HG03095 (cell line): ENCODE measurements around the gene CACNA1I.

ENCODE experiments used
- ATAC-seq: cut with Tn5 transposase; IDR thresholded peaks from one replicate; pipeline ENCODE4 v1.9.1; 2021; ENCODE audit warnings: moderate library complexity; ENCODE audit not compliant: unreplicated experiment

Gene CACNA1I

DNA sequence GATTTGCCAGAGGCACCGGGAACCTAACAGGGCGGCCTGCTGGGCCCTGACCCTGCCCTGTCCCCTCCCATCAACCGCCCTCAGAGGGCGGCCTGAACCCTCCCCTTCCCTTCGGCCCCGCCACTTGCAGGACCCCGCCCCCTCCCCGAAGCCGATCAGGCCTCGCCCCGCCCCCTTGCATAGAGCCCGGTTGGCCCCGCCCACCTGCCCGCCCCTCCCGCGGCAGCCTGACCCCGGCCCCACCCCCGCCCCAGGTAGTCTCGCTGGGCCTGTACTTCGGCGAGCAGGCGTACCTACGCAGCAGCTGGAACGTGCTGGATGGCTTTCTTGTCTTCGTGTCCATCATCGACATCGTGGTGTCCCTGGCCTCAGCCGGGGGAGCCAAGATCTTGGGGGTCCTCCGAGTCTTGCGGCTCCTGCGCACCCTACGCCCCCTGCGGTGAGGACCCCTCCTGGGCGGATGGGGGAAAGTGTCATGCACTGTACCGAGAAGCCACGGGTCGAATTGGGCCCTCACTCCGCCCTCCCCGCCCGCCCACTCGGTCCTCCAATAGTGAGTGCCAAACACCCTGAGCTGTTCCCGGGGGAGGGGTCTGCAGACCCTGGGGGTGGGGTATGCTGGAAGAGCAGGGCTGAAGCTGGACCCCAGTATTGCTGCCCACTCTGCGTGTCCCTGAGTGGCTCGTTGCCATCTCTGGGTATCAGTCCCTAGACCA, 94.1 kb downstream of the CACNA1I start:
- ATAC-seq = no peak

DNA sequence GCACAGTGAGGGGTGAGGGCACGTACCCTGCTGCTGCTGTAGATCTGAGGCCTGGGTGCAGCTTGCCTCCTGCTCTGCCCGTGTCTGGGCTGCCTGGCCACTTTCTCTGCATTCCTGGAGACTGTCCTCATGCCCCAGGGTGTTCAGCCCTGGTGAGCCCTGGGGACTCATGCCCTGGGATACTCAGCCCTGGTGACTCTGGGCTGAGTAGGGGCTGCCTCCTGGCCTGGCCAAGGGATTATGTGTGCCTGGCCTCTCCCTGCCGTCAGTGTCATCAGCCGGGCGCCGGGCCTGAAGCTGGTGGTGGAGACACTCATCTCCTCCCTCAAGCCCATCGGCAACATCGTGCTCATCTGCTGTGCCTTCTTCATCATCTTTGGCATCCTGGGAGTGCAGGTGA, 94.7 kb downstream of the CACNA1I start:
- no peak for ATAC-seq

DNA sequence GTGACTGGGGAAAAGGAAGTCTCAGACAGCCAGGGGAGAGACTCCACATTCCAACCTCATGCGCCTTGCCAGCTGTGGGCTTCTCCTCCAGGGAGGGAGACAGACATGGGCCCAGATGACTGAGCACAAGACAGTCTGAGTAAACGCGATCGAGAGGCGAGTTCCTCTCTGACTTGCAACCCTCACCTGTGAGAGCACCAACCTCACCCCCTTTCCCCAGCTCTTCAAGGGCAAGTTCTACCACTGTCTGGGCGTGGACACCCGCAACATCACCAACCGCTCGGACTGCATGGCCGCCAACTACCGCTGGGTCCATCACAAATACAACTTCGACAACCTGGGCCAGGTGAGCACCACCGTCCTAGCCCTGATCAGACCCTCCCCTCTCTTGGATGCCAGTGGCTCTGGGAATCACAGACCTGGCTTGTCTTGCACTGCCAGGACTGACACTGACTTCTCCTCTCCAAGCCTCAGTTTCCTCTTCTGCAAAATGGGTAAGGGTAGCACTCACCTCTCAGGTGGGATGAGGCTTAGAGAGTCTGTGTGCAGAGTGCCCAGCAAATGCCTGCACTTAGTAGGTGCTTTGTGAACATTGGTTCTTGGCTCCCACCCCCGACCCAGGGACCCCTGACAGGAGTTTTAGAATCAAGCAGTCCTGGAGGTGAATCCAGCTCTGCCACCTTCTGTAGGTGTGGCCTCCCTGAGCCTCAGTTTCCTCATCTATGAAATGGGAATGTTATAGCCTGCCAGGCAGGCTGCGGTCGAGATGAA, 95.3 kb downstream of the CACNA1I start:
- ATAC-seq = no peak

DNA sequence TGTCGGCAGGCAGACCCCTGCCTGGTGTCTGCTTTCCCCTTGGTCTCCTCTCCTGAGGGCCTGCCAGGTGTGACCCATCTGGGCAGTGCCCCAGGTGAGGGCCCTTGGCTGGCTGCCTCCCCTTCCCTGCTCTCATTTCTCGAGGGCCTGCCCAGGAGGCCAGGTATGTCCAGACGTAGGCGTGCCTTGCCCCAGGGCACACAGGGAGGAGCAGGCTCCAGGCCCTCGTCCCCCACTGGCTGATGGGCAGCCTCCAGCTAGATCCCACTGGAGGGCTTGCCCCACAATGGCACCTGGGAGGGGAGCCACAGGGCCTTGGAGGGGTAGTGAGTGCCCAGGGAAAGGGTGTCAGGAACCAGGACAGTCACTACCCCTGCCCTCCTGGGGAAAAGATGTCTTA, 95.9 kb downstream of the CACNA1I start:
- ATAC-seq = no peak

DNA sequence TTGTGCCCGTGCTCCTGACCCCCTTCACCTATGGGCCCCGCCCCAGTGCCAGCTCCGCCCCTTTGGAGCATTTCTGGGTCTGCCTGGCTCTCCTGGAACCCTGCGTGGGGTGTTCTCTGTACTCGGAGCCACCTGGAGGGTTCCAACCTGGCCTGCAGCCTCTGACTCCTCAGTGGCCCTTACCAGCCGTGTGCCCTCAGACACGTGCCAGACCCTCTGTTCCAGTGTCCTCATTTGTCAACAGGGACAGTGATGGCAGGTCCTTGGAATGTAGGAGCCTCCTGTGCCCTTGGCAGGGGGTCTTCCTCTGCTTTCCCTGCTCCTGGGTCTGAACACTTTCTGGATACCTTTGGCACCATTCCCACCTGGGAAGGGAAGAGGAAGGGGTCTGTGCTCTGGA, 96.4 kb downstream of the CACNA1I start:
- ATAC-seq = no peak

DNA sequence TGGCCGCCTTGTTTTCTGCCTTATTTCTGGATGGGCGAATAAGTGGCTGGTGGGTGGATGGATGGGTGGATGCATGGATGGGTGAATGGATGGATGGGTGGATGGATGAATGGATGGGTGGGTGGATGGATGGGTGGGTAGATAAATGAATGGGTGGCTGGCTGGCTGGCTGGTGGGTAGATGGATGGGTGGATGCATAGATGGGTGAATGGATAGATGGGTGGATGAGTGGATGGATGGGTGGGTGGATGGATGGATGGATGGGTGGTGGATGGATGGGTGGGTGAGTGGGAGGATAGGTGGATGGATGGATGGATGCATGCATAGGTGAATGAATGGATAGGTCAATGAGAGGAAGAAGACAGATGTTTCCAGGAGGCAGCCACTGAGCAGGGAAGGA, 98.9 kb downstream of the CACNA1I start:
- ATAC-seq = no peak

DNA sequence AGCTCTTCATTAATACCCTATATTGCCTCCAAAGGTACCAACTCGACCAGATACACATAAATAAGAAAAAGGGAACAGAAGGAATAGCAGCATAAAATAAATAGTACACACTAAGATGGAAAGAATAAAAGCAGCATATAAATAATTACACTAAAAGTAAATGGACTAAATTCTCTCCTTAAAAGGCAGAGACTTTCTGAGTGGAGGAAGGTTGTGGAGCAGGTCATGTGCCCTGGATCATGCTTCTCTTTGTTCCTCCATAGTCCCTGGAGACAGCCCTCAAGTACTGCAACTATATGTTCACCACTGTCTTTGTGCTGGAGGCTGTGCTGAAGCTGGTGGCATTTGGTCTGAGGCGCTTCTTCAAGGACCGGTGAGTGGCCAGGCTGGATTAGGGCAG, 101.4 kb downstream of the CACNA1I start:
- ATAC-seq = no peak

DNA sequence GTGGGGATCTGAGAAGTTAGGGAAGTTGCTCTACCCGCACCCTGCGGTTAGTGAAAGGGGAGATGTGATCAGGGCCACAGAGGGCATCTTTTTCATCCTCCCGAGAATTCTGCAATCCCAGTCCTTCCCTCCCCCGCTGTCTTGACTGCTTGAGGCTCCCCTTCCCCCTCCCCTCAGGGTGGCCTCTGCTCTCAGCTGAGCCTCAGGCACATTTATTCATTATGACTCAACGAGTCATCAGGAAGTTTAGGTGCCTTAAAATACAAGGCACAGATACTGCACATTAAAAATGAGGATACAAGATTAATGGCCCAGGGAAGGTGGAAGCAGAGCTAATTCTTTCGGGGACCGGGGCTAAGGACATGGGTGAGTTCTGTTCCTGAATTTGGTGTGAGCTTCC, 104.0 kb downstream of the CACNA1I start:
- no peak for ATAC-seq

DNA sequence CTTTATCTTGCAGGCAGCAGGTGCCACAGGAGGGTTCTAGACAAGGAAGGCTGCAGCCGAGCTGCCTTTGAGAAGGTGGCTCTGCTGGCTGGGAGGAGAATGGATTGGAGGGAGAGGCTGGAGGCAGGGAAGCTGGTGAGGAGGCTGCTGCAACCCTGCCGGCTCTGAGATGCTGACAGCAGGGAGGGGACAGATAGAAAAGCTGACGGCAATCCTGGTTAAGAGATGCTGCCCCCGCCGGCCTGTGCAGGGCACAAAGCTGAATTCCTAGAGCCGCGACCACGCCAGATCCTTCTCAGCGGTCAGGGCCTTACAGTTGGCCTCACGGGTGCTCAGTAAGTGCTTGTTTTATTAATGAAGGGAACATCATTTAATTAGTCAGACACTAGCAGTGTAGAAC, 105.4 kb downstream of the CACNA1I start:
- ATAC-seq = no peak

DNA sequence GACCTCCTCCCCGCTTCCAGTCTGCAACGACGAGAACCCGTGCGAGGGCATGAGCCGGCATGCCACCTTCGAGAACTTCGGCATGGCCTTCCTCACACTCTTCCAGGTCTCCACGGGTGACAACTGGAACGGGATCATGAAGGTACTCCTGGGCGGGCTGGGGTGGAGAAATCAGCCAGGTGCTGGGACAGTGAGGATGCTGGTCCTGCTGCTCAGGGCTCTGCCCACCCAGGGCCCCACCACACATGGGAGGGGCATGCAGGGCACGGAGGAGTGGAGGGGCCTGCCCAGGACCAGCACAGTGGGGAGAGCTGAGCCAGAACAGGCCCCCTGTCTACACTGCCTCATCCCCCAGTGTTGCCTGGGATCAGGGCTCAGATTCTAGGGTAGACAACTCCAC, 107.4 kb downstream of the CACNA1I start:
- no peak for ATAC-seq

DNA sequence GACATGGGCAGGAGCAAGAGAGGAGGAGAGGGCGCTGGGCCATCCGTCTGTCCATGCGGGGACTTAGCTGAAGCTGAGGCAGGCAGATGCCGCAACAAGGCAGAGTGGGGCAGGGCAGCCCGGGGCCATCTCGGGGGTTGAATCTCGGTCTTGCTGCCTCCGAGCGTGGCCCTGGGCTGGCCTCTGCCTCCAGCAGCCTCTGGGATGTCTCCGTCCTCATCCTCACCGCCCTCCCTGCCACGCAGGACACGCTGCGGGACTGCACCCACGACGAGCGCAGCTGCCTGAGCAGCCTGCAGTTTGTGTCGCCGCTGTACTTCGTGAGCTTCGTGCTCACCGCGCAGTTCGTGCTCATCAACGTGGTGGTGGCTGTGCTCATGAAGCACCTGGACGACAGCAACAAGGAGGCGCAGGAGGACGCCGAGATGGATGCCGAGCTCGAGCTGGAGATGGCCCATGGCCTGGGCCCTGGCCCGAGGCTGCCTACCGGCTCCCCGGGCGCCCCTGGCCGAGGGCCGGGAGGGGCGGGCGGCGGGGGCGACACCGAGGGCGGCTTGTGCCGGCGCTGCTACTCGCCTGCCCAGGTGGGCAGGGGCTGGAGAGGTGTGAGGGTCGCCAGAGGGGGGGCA, 108.4 kb downstream of the CACNA1I start:
- no peak for ATAC-seq

DNA sequence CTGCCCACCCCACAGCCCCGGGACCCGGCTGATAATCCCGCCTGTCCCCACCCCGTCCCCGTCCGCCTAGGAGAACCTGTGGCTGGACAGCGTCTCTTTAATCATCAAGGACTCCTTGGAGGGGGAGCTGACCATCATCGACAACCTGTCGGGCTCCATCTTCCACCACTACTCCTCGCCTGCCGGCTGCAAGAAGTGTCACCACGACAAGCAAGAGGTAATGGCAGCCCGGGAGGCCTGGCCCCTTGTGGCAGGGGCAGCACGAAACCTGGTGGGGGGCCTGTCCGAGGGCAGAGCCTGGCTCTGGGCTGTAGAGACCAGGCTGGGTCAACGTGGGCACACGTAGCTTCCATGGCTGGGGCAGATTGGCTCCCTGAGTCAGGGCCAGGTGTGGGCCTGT, 109.1 kb downstream of the CACNA1I start:
- ATAC-seq = no peak

DNA sequence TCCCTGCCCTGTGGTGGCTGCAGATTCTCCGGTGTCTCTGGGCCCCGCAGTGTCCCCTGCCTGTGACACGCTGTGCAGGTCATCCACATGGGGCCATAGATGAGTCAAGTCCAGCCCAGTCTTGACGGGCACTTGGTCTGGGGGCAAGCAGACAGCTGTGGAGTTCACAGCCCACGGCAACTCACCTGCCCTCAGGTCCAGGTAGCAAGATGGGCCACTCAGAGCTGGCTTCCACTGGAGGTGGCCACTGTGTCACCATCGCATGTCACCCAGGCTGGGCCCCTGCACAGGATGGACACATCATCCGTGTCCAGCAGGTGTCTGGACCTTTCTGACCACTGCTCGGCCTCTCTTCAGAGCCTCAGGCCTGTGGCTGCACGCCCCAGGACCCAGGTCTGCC, 109.9 kb downstream of the CACNA1I start:
- no peak for ATAC-seq

DNA sequence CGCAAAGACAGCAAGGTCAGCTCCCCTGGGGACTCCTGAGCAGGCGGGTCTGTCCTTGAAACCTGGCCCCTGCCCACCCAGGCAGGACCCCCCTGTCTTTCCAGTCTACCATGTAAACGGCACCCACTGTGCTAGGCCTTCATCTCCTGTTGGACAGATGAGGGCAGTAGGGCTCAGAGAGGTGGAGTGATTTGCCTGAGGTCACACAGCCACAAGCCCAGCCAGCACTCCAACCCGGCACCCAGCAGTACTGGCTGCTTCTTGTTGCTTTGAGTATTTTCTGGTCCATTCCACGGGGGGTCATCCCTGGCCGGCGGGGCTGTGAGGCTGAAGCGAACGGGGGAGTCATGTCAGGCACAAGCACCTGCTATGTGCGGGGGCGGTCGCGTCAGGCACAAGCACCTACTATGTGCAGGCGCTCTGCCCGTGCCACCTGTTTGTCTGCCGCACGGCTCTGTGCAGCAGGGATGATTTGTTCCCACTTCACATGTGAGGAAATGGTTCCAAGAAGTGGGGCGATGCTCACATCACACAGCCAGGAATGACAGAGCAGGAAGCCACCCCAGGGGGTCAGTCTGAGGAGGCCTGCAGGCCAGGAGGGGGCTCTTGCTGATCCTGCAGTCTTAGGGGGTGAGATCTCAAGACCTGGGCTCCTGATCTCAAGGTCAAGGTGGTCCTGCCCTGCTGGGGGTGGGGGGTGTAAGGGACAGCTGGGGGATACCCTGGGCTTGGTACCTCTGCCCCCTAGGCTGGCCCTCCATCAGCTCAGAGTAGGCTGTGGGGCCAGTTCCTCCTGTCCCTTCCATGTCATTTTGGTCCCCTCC, 110.7 kb downstream of the CACNA1I start:
- ATAC-seq = no peak

DNA sequence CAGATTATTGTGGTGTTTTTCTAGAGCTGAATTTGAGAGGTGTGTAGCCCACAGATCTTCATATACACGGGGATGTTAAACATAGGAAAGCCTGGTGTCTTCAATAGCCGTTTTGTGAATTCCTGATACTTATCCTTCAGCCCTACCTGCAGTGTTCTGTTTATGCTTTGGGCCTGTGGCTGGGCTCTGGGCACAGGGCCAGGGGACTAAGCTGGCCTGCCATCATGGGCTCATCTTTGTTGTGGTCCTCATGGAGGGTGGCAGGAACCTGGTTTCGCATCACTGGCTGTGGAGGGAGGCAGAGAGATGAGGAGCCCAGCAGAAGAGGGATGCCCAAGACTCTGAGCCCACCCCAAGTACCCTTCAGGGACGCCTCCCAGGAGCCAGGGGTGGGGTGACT, 112.4 kb downstream of the CACNA1I start:
- no peak for ATAC-seq

DNA sequence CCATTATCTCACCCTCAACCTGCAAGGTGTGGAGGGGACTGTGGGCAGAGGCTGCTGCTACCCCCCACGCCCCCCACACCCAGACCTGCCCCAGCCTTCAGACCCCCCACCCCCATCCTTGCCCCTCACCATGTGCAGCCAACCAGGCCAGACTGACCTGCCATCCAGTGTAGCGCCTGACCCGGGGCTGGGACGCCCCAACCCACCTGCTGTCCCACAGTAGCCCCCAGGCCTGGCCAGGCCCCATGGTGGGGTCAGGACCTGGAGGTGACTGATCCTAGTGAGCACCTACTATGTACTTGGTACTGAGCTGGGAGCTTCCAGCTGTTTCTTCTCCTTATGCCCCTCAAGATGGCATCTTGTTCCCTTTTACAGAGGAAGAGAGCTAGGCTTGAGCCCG, 113.1 kb downstream of the CACNA1I start:
- no peak for ATAC-seq

DNA sequence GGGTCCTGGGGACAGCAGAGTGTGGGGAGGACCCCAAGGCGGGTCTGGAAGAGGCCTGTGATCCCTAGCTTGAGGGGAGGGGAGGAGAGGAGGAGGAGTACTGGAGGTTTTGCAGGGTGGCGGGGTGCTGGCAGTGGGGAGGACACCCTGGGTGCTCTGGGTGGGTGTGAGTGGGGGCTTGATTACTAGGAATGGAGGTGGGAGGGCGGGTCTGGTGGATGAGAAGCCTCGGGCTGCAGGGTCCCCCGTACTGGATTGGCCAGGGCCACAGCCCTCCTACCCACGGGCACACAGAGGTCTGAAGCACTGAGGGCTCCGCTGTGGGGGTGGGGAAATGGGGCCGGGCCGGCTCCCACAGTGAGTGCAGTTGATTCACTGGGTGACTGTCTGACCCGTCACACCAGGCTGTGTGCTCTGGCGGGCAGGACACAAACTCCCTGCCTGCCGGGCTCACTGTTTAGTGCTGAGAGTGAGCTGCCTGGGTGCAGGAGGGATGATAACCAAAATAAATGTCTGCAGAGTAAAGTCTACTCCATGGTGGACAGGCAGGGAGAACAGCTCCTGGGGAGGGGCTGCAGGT, 114.2 kb downstream of the CACNA1I start:
- ATAC-seq = no peak

DNA sequence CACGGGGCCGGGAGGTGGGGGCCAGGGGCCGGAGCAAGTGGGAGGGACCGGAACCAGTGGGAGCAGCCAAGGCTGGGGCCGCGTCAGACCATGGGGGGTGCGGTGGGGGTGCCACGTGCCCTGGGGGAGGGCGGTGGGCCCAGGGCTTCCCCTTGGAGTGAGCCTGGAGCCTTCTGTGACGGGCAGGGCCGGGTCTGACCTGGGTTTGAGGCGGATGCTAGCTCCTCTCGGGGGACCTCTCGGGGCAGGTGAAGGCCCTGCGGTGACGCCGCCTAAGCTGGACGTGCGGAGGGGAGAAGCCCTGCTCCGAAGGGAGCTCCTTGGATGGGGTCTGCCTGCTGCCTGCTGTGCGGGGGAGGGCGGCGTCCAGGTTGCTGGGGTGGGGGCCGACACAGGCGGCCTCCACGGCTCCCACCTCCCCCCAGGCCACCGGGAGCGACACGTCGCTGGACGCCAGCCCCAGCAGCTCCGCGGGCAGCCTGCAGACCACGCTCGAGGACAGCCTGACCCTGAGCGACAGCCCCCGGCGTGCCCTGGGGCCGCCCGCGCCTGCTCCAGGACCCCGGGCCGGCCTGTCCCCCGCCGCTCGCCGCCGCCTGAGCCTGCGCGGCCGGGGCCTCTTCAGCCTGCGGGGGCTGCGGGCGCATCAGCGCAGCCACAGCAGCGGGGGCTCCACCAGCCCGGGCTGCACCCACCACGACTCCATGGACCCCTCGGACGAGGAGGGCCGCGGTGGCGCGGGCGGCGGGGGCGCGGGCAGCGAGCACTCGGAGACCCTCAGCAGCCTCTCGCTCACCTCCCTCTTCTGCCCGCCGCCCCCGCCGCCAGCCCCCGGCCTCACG, 115.0 kb downstream of the CACNA1I start:
- no peak for ATAC-seq

DNA sequence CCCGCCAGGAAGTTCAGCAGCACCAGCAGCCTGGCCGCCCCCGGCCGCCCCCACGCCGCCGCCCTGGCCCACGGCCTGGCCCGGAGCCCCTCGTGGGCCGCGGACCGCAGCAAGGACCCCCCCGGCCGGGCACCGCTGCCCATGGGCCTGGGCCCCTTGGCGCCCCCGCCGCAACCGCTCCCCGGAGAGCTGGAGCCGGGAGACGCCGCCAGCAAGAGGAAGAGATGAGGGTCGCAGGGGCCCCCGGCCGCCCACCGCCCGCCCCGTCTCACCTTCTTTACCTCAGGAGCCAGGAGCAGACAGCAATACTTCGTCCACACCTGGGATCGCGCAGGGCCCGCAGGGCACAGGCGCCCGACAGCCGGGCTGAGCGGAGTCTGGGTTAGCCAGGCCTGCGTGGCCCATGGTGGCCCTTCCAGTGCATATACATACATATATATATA, 115.6 kb downstream of the CACNA1I start:
- no peak for ATAC-seq
